Cerebellar cortex (tissue), 1 donor: Measurements from ENCODE around the gene FAM171A2.
"Not testable (repeated sequence)": the region's sequence is repeated elsewhere in the genome, so short reads cannot be mapped to it uniquely, and the experiment has no call there.

Source experiments
- DNase-seq: peaks from one replicate; pipeline ENCODE4 v3.0.0-alpha.2; 2015; ENCODE audit warnings: low spot score

The FAM171A2 gene

DNA sequence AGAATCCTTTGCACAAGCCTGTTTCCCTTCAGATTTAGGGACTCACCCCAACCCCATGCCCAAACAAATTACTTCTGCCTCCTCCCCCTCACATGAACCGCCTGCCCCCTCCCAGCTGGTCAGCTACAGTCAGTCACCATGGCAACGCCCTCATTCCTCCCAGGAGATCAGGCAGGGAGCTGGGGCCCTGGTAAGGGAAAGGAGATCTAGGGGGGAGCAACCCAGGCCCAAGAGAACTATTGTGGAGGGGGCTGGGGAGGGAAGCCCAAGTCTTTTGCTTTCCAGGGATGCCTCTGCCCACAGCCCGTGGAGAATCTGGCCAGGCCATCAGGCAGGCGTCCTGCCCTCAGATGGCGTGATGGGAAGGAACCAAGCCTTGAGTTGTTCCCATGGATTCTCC, 2.8 kb downstream of the FAM171A2 start:
- DNase-seq: peak; percentile 74

DNA sequence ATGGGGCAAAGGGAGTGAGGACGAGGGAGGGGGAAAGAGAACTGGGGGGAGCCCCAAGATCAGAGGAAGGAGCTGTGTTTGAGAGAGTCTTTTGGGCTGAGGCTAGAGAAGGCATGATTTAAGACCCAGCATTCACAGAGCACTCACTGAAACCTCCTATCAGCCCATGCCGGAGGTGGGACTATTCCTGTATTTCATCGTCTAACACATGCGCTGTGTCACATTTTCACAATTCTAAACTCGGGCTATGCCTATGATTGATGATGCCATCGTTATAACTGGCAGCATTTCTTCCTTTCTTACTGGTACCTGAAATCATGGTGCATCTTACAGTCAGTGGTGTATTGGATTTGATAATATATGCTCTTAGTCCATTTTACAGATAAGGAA, 3.5 kb downstream of the FAM171A2 start:
- DNase-seq: no peak

DNA sequence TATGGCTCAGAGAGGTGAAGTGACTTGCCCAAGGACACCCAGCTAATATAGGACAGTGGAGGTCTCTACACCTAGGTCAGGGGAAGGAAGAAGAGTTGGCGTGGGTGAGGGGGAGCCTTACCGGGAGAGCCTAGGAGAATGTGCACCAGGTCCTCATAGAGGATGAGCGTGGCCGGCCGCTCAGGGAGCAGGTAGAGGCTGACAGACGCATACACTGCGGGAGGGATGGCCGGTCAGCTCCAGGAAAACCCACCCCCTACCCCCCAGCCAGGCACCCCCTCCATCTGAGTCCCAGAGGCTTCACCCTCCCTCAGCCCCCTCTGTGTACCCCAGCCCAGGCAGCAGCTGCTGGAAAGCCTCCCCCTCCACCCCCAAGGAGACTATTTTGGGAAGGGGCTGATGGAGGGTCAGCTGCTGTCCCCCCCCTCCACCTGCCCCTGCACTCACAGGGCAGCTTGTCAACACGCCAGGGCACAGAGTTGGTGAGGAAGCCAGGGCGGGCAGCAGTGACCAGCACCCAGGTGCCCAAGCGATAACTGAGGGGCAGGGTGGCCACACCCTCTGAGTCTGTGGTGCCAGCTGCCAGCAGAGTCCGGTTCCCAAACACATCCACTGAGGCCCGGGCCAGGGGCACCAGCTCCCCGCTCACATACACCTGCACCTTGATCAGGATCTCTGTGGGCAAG, 4.1 kb downstream of the FAM171A2 start:
- no peak for DNase-seq

DNA sequence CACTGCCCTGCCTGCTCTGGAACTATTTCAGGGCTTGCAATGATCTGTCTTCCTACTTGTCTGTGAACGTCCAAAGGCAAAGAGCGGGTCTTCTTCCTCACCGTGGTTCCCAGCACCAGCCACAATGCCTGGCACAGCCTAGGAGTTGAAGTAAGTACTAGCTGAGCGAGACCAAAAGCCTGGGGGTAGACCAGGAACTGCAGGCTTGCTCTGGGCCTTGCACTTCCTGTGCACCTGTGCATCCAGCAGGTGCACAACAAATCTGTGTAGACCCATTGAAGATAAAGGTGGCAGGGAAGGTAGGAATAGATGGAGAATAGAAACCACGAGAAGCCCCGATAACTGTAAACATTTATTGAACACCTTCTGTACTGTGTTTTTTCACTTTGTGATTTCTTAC, 4.6 kb downstream of the FAM171A2 start:
- DNase-seq: no peak

DNA sequence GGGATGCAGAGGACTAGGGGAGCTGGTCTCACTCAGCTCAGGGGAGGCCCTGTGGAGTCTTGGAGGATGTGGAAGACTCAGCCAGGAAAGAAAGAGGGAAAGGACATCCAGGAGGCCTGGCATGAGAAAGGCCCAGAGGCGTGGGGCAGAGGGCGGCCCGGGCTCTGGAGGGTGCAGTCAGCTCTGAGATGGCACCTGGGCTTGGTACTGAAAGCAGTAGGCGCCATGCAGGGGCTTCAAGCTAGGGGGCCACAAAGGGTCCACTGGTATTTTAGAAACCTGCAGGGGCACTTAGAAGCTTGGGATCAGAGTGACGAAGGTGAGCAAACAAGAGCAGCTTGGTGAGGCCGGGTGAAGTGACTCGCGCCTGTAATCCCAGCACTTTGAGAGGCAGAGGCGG, 5.6 kb downstream of the FAM171A2 start:
- DNase-seq: no peak

DNA sequence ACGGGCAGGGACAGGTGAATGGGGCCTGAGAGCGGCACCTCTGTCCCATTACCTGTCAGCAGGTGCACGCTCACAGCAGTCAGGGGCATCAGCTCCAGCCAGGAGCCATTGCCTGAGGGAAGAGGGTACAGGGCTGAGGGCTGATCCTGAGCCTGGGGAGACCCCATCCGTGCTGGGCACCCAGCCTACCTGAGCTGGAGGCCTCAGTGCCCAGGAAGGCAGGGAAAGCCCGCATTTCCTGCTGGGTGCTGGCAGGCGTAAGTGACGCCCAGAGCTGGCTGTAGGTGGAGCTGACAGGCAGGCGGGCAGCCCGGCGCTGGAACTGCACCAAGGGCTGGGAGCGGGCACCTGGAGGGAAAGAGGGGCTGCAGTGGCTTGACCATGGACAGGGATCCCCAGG, 7.4 kb downstream of the FAM171A2 start:
- no peak for DNase-seq

DNA sequence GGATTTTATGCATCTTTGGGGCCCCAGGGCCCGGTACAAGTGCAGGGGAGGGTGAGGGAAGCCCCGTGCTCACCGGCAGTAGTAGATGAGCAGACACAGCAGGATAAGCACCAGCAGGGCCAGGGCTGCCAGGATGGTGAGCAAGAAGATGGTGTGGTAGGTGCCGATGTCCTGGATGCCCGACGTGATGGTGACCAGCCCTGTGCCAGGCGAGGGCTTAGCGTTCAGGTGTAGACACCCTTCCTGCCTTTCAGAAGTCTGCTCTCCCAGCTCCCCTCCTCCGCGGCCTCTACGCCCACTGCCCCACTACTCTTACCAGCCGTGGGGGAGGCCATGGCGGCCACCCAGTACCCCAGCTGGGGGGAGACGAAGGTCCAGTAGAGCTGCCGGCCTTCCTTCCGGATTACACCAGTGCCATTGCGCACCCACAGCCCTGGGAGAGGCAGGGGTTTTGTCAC, 8.0 kb downstream of the FAM171A2 start:
- no peak for DNase-seq

DNA sequence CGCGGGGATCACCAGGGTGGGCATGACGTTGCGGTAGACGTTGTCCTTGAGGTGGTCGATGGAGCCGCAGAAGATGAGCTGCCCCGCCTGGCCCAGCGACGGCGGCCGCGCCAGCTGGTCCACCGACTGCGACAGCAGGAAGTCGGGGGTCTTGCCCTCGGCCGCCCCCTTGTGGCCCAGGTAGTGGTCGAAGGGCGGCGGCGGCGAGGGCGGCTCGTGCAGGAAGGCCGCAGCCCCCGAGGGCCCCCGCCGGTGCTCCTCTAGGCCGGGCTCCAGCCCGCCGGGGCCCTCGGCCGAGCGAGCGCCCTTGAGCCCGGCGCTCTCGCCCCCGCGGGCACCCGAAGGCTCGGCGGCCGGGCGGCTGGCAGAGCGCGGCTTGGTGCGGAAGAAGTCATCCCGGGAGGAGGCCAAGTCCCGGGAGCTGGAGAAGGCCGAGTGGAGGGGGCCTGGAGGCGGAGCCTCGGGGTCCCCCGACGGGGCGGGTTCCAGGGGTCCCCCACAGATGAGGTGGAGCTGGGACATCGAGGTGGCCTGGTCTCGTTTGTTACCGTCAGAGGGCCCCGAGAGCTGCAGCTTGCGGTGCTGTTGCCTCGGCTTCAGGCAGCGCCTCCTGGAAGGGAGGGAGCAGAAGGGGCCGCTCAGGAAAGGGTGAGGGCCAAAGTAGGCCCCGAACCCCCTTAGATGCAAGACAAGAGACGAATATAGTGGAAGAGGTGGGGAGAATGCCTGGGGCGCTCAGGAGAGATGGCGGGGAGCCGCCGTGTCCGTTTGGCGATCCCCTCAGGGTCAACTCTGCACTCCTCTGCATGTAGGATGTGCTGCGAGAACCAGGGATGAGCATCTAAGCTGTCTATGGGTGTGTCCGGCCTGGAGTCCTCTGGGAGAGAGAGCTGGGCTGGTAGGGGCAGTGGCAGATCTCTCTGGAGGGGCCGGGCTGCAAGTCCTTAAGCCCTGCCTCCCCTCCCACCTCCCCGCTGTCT, 8.8 kb downstream of the FAM171A2 start:
- no peak for DNase-seq

DNA sequence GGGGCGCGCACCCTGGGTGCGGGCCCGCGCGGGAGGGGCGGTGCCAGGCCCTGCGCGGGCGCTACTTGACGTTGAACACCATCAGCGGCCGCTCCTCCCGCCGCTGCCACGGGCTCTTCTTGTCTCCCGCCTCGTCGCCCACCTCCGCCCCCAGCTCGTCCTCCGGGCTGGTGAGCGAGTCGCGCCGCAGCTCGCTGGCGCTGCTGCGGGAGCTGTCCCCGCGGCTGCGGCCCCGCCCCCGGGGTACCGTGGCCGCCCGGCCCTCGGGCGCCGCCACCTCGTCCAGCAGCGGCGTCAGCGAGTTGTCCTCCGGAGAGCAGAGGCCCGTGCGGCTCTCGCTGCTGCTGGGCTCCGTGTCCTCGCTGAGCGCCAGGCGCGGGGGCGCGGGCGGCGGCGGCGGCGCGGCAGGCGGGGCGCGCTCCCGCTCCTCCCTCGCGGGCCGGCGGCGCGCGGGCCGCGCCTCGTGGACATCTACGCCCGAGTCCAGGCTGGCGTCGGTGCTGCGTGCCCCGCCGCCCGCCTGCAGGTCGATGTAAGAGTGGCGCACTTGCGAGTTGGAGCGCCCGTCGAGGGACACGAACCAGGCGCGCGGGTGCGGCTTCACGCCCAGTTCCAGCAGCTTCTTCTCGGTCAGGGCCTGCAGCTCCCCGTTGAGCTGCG, 9.9 kb downstream of the FAM171A2 start:
- DNase-seq: no peak

DNA sequence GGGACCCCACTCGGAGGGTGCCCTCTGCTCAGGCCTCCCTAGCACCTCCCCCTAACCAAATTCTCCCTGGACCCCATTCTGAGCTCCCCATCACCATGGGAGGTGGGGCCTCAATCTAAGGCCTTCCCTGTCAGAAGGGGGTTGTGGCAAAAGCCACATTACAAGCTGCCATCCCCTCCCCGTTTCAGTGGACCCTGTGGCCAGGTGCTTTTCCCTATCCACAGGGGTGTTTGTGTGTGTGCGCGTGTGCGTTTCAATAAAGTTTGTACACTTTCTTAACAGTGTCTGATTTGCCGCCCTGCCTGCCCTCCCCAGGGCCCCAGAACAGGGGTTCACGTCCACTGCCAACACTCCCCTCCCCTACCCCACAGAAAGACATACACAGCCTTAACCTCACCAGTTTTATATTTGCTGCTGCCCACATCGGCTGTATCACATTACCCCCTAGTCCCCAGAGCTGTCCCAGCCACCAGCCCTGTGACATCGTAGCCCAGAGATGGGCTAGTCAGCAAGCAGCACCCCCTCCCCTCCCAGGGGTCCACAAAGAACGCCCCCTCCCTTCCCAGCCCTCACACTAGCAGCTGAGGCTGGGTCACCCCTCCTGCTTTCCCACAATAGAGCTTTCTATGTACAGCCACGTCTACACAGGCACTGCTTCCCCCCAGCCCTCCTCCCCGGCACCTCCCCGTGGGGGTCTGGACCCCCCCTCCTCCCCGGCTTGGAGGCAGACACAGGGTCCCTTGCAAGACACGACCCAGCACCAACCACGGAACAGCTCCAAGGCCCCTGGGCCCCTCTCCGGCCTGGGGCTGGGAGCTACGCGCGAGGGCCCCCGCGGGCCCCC, 10.6 kb downstream of the FAM171A2 start:
- no peak for DNase-seq

DNA sequence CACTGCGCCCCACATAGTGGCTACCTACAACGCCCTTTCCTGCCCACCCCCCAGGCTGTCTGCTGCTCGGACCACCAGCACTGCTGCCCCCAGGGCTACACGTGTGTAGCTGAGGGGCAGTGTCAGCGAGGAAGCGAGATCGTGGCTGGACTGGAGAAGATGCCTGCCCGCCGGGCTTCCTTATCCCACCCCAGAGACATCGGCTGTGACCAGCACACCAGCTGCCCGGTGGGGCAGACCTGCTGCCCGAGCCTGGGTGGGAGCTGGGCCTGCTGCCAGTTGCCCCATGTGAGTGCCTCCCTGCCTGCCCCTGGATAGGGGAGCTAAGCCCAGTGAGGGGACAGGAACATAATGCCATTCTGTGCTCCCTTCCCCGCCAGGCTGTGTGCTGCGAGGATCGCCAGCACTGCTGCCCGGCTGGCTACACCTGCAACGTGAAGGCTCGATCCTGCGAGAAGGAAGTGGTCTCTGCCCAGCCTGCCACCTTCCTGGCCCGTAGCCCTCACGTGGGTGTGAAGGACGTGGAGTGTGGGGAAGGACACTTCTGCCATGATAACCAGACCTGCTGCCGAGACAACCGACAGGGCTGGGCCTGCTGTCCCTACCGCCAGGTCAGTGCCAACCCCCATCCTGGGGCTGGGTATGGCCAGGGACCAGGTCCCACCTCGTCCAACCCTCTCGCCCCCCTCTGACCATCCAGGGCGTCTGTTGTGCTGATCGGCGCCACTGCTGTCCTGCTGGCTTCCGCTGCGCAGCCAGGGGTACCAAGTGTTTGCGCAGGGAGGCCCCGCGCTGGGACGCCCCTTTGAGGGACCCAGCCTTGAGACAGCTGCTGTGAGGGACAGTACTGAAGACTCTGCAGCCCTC, 11.5 kb downstream of the FAM171A2 start:
- DNase-seq: no peak

DNA sequence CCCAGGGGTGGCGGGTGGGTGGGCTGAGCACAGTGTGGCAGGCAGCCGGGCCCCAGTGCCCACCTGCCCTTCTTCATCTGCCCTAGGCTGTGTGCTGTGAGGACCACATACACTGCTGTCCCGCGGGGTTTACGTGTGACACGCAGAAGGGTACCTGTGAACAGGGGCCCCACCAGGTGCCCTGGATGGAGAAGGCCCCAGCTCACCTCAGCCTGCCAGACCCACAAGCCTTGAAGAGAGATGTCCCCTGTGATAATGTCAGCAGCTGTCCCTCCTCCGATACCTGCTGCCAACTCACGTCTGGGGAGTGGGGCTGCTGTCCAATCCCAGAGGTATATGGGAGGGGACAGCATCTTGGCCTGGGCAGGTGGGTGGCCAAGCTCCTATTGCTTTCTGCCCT, 12.2 kb downstream of the FAM171A2 start:
- no peak for DNase-seq

DNA sequence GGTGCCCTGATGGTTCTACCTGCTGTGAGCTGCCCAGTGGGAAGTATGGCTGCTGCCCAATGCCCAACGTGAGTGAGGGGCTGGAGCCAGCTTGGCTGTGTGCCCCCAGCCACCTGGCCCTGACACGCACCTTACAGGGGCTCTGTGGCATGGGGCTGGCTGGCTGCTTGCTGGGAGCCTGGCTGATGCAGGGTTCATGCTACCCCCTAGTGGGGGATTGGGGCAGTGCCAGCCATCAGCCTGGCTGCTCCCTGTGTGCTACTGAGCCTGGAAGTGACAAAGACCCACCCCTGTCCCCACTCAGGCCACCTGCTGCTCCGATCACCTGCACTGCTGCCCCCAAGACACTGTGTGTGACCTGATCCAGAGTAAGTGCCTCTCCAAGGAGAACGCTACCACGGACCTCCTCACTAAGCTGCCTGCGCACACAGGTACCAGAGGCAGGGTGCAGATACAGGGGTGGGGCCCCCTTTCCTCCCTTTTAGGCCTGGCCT, 12.9 kb downstream of the FAM171A2 start:
- DNase-seq: peak; percentile 59

DNA sequence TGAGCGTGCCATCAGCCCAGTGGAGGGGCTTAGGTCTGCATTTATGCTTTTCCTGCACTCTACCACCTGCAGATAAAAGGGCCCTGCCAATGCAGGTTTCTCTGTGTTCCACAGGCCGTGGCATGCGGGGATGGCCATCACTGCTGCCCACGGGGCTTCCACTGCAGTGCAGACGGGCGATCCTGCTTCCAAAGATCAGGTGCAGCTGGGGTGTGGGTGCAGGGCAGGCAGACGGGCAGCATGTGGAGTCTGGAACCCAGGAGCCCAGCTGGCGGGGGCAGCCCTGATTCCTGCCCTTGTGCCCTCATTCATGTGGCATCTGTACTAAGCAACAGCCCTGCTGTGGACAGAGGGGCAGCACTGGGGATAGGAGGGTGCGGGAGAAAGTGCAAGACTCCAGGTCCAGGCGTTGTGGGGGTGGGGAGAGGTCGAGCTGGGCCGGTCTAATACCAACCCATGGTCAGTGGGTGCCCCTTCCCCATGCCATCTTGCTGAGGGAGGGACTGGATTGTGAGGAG, 14.0 kb downstream of the FAM171A2 start:
- no peak for DNase-seq

DNA sequence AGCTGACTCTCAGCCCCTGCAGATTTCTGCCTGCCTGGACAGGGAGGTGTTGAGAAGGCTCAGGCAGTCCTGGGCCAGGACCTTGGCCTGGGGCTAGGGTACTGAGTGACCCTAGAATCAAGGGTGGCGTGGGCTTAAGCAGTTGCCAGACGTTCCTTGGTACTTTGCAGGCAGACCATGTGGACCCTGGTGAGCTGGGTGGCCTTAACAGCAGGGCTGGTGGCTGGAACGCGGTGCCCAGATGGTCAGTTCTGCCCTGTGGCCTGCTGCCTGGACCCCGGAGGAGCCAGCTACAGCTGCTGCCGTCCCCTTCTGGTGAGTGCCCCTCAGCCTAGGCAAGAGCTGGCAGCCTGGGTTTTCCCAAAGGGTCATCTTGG, 14.7 kb downstream of the FAM171A2 start:
- no peak for DNase-seq

DNA sequence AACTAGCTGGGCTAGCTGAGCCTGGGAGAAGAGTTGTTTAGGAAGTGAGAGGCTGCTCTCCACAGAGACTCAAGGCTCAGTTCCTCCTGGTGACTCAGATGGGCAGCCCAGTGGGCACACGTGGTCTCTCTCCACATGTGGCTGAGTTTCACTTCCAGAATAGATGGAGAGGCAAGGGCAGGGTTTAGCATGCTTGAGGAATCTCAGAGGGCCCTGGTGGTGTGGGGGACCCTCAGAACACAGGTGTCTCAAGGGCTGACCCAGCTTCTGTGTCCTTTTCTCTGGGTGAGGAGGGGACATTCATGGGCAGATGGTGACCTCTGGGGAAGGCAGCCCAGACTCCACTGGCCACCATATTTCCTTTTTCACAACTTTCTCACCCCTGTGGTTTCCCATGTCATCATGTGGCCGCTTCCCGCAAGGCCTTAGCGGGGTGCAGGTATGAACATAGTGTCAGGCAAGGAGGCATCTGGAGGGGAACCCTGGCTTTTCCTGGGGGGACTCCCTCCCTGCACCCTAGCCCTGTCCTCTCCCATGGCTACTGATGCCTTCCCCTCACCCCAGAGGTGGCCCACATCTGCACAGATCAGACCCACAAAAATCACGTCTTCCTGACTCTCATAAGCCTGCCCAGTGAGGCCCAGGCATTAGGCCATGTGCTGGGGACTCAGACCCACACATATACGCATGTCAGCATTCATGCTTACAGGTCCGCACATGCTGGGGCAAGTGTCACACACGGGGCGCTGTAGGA, 15.2 kb downstream of the FAM171A2 start:
- DNase-seq: no peak

DNA sequence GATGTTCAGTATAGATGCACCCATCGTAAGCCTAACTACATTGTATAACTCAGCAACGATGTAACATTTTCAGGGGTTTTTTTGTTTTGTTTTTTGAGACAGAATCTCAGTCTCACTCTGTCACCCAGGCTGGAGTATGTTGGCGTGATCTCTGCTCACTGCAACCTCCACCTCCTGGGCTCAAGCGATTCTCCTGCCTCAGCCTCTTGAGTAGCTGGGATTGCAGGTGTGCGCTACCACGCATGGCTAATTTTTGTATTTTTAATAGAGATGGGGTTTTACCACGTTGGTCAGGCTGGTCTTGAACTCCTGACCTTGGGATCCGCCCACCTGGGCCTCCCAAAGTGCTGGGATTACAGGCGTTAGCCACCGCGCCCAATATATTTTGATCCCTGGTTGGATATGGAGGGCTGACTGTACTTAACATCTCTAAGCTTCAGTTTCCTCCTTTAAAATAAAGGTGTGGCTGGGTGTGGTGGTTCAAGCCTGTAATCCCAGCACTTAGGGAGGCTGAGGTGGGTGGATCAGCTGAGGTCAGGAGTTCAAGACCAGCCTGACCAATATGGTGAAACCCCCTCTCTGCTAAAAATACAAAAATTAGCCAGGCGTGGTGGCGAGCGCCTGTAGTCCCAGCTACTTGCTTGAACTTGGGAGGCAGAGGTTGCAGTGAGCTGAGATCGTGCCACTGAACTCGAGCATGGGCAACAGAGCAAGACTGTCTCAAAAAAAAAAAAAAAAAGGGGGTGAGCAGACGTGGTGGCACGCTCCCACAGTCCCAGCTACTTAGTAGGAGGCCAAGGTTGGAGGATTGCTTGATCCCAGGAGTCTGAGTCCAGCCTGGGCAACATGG, 16.2 kb downstream of the FAM171A2 start:
- DNase-seq: not testable (repeated sequence)

DNA sequence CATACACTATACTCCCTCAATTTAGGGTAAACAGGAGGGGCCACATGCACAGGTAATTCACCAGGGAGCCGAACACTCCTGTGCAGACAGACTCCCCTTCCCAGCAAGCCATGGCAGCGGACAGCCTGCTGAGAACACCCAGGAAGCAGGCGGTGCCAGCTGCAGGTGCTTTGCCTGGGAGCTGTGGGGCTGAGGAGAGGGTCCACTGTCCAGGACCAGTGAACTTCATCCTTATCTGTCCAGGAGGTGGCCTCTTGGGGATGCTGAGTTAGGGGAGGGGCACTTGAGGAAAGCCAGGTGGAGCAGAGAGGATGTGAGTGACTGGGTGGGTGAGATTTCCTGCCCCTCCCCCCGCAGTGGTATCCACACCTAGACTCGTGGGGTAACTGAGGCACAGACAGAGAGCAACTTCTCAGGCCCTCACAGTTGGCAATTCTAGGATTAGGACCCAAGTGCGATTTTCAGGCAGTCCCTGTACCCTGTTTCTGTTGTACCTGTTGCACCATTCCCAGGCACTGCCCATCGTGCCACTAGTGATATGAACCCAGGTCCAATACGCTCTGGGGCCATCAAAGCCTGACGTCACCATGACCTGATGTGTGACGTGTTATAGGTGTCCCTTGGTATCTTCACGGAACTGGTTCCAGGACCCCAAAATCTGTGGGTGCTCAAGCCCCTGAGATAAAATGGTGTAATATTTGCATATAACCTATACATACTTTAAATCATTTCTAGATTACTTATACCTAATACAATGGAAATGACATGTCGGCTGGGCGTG, 17.4 kb downstream of the FAM171A2 start:
- no peak for DNase-seq
